ENCODE results near the gene PSORS1C2.

DNA sequence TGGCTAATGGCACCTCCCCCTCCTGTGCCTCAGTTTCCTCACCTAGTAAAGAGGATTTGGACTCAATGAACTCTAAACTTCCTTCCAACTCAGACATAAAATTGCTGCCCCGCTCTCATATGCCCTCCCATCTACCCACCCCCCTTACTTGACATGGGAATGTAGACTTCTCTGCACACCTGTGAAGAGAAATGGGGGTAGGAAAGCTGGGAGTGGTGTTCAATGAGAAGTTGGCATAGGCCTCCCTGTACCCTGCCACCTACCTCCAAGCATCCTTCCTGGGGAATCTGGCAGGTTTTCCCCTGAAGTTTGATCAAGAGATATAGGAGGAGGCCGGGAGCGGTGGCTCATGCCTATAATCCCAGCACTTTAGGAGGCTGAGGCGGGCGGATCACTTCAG lies 35.5 kb upstream of the PSORS1C2 start:
- TF ChIP-seq, protein P1, sequence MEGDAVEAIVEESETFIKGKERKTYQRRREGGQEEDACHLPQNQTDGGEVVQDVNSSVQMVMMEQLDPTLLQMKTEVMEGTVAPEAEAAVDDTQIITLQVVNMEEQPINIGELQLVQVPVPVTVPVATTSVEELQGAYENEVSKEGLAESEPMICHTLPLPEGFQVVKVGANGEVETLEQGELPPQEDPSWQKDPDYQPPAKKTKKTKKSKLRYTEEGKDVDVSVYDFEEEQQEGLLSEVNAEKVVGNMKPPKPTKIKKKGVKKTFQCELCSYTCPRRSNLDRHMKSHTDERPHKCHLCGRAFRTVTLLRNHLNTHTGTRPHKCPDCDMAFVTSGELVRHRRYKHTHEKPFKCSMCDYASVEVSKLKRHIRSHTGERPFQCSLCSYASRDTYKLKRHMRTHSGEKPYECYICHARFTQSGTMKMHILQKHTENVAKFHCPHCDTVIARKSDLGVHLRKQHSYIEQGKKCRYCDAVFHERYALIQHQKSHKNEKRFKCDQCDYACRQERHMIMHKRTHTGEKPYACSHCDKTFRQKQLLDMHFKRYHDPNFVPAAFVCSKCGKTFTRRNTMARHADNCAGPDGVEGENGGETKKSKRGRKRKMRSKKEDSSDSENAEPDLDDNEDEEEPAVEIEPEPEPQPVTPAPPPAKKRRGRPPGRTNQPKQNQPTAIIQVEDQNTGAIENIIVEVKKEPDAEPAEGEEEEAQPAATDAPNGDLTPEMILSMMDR (IDR thresholded peaks at IDR 0.05), result no peak
- TF ChIP-seq EZH2 (IDR thresholded peaks at IDR 0.05; ENCODE audit: borderline replicate concordance, insufficient read depth, low read depth, low read length, poor library complexity, severe bottlenecking), result no peak
